A549 (cell line): ENCODE data around the gene COA8. TPM values are rescaled to one million over a fixed set of nuclear protein-coding genes. Genes with fewer than 3 reads are reported as not detected.

Experiments used
- ATAC-seq, 2 experiments: fragments of 200-7000 bp in 1 of 2; fragments of >200 bp in 1 of 2; cut with Nextera tagmentation in 1 of 2; cut with Tn5 transposase in 1 of 2; 3 replicates each; pipeline versions ENCODE4 v1.8.0 to v1.9.1; 2018 to 2020; ENCODE audit warnings: mild to moderate bottlenecking in 1 of 2, moderate library complexity in 1 of 2
- CTCF ChIA-PET: fragments of 300-600 bp; sonication (Branson Sonifier 250); formaldehyde crosslinking; extraction: SDS; loops from one replicate; lab custom pipeline; 2021; ENCODE audit warnings: antibody characterized with exemption, inconsistent platforms; lab: Yijun Ruan, JAX
- POLR2A ChIA-PET: fragments of 350-600 bp; formaldehyde crosslinking; extraction: SDS; loops from one replicate; lab custom pipeline; 2021; ENCODE audit warnings: antibody characterized with exemption, inconsistent platforms; lab: Yijun Ruan, JAX
- DNase-seq, 2 experiments: peaks; one replicate each; pipeline versions ENCODE4 v3.0.0 to v3.0.0-alpha.2; 2011 to 2016; ENCODE audit warnings: low read depth in 1 of 2, low spot score in 1 of 2
- FAIRE-seq: peaks from 2 replicates; lab custom pipeline; 2011; peaks lifted over from hg19 to GRCh38; lab: Jason Lieb, UNC
- H3K27ac ChIP-seq, 2 experiments: fragments of >200 bp; sonication (Bioruptor Twin); formaldehyde crosslinking; 3 replicates each; pipeline ENCODE4 v1.5.1; 2016 to 2017
- H3K4me1 ChIP-seq: fragments of >200 bp; sonication (Bioruptor Twin); formaldehyde crosslinking; 3 replicates; pipeline ENCODE4 v1.6.1; 2016
- H3K4me2 ChIP-seq: fragments of >200 bp; sonication (Bioruptor Twin); formaldehyde crosslinking; 3 replicates; pipeline ENCODE4 v1.6.1; 2016
- H3K4me3 ChIP-seq: fragments of >200 bp; sonication (Bioruptor Twin); formaldehyde crosslinking; 3 replicates; pipeline ENCODE4 v1.5.1; 2016
- H3K9me3 ChIP-seq: fragments of >200 bp; sonication (Bioruptor Twin); formaldehyde crosslinking; 3 replicates; pipeline ENCODE4 v1.6.1; 2016
- BCL3 ChIP-seq: fragments of >200 bp; sonication (Bioruptor Twin); formaldehyde crosslinking; IDR thresholded peaks from 3 replicates; pipeline ENCODE4 v1.6.1; 2016
- BHLHE40 ChIP-seq: IDR thresholded peaks from 2 replicates; pipeline ENCODE4 v1.6.1; 2012; ENCODE audit warnings: low read depth, low read length, inconsistent platforms
- CBX2 ChIP-seq: fragments of 200-600 bp; sonication (generic); IDR thresholded peaks from 2 replicates; pipeline ENCODE4 v1.6.1; 2016; ENCODE audit warnings: low read depth, mild to moderate bottlenecking, borderline replicate concordance
- CEBPB ChIP-seq, 2 experiments: fragments of >200 bp in 1 of 2; sonication (Bioruptor Twin) in 1 of 2; formaldehyde crosslinking in 1 of 2; IDR thresholded peaks; 2 replicates each; pipeline ENCODE4 v1.6.1; 2012 to 2016
- CHD2 ChIP-seq: fragments of 150-350 bp; IDR thresholded peaks from 2 replicates; pipeline ENCODE4 v1.6.1; 2014; ENCODE audit warnings: low read length; ENCODE audit not compliant: partially characterized antibody
- CHD4 ChIP-seq: fragments of 200-600 bp; sonication (generic); IDR thresholded peaks from 2 replicates; pipeline ENCODE4 v1.6.1; 2016; ENCODE audit warnings: antibody characterized with exemption, mild to moderate bottlenecking, borderline replicate concordance
- EHF ChIP-seq: fragments of 250-450 bp; sonication (Bioruptor Pico); IDR thresholded peaks from 2 replicates; pipeline ENCODE4 v1.5.0; 2020; ENCODE audit warnings: mild to moderate bottlenecking
- EHMT2 ChIP-seq: fragments of 200-600 bp; sonication (generic); IDR thresholded peaks from 2 replicates; pipeline ENCODE4 v1.6.1; 2016; ENCODE audit warnings: antibody characterized with exemption, low read depth, mild to moderate bottlenecking, moderate library complexity
- FOSB ChIP-seq: fragments of 250-450 bp; sonication (Bioruptor Pico); IDR thresholded peaks from 2 replicates; pipeline ENCODE4 v1.5.0; 2020; ENCODE audit warnings: mild to moderate bottlenecking, moderate library complexity
- GATA3 ChIP-seq: IDR thresholded peaks from 2 replicates; pipeline ENCODE4 v1.6.1; 2012; ENCODE audit warnings: borderline replicate concordance
- HOXB5 ChIP-seq: fragments of 250-450 bp; sonication (Bioruptor Pico); IDR thresholded peaks from 2 replicates; pipeline ENCODE4 v1.5.0; 2020; ENCODE audit warnings: mild to moderate bottlenecking, moderate library complexity
- JUN ChIP-seq, 2 experiments: fragments of >200 bp; sonication (Bioruptor Twin); formaldehyde crosslinking; IDR thresholded peaks; 2 replicates in 1 of 2; 3 replicates in 1 of 2; pipeline ENCODE4 v1.6.1; 2016 to 2017
- MAFK ChIP-seq: fragments of 450-650 bp; IDR thresholded peaks from 2 replicates; pipeline ENCODE4 v1.6.1; 2014; ENCODE audit not compliant: partially characterized antibody
- MAZ ChIP-seq: fragments of 150-350 bp; IDR thresholded peaks from 2 replicates; pipeline ENCODE4 v1.6.1; 2014; ENCODE audit warnings: antibody characterized with exemption, low read depth, low read length, borderline replicate concordance
- MYC ChIP-seq: IDR thresholded peaks from 2 replicates; pipeline ENCODE4 v1.6.1; 2012; ENCODE audit warnings: mild to moderate bottlenecking, inconsistent platforms, low read length, improper control_type of control experiment, borderline replicate concordance
- NFE2L2 ChIP-seq: fragments of 150-350 bp; conservative IDR thresholded peaks from 2 replicates; pipeline ENCODE4 v1.6.1; 2014; ENCODE audit warnings: low read length
- NPAS2 ChIP-seq: fragments of 250-450 bp; sonication (Bioruptor Pico); IDR thresholded peaks from 2 replicates; pipeline ENCODE4 v1.8.0; 2022; ENCODE audit warnings: mild to moderate bottlenecking, moderate library complexity, borderline replicate concordance
- NR3C1 ChIP-seq: fragments of >200 bp; sonication (Bioruptor Twin); formaldehyde crosslinking; IDR thresholded peaks from 3 replicates; pipeline ENCODE4 v1.6.1; 2017
- POLR2AphosphoS2 ChIP-seq: conservative IDR thresholded peaks from 2 replicates; pipeline ENCODE4 v1.6.1; 2012; ENCODE audit warnings: low read length, improper control_type of control experiment, inconsistent platforms
- RARB ChIP-seq: fragments of 250-450 bp; sonication (Bioruptor Pico); IDR thresholded peaks from 2 replicates; pipeline ENCODE4 v1.8.0; 2021; ENCODE audit warnings: mild to moderate bottlenecking, moderate library complexity
- RCOR1 ChIP-seq: fragments of 150-350 bp; IDR thresholded peaks from 2 replicates; pipeline ENCODE4 v1.6.1; 2014; ENCODE audit warnings: antibody characterized with exemption, low read length, low read depth
- REST ChIP-seq: fragments of 200-600 bp; sonication (generic); IDR thresholded peaks from 2 replicates; pipeline ENCODE4 v1.6.1; 2016; ENCODE audit warnings: antibody characterized with exemption, mild to moderate bottlenecking, moderate library complexity
- RFX5 ChIP-seq: fragments of 450-650 bp; IDR thresholded peaks from 2 replicates; pipeline ENCODE4 v1.7.1; 2014; ENCODE audit warnings: antibody characterized with exemption, mild to moderate bottlenecking, moderate library complexity
- SMC3 ChIP-seq: fragments of >200 bp; sonication (Bioruptor Twin); formaldehyde crosslinking; IDR thresholded peaks from 3 replicates; pipeline ENCODE4 v1.6.1; 2018; ENCODE audit warnings: inconsistent platforms
- SREBF2 ChIP-seq: fragments of 450-650 bp; IDR thresholded peaks from 2 replicates; pipeline ENCODE4 v1.6.1; 2014; ENCODE audit warnings: mild to moderate bottlenecking, moderate library complexity
- TFCP2L1 ChIP-seq: fragments of 250-450 bp; sonication (Bioruptor Pico); IDR thresholded peaks from 2 replicates; pipeline ENCODE4 v1.5.0; 2021; ENCODE audit warnings: mild to moderate bottlenecking
- TP53 ChIP-seq: fragments of 250-450 bp; sonication (Bioruptor Pico); IDR thresholded peaks from 2 replicates; pipeline ENCODE4 v1.5.0; 2021; ENCODE audit warnings: mild to moderate bottlenecking, moderate library complexity
- USF2 ChIP-seq: fragments of 450-650 bp; IDR thresholded peaks from 2 replicates; pipeline ENCODE4 v1.6.1; 2014; ENCODE audit warnings: antibody characterized with exemption
- ZFP36 ChIP-seq: fragments of 450-650 bp; IDR thresholded peaks from 2 replicates; pipeline ENCODE4 v1.6.1; 2014; ENCODE audit warnings: borderline replicate concordance; ENCODE audit not compliant: partially characterized antibody
- ZSCAN20 ChIP-seq: fragments of 250-450 bp; sonication (Bioruptor Pico); IDR thresholded peaks from 2 replicates; pipeline ENCODE4 v1.8.0; 2022; ENCODE audit warnings: mild to moderate bottlenecking, moderate library complexity
- WGBS: methylation state at CpG from one replicate; pipeline ENCODE4 v1.1.6; 2017; ENCODE audit errors: missing lambda C conversion rate; 5-methylcytosine and 5-hydroxymethylcytosine counted together
- polyA plus RNA-seq, 4 experiments: library from polyadenylated mRNA; depleted of rRNA in 3 of 4; stranded (reverse); fragments of >200 nt; fragmentation: RNase III in 1 of 4; extraction: RNeasy Plus Mini Kit Qiagen cat#74134 plus additional on column Dnase treatment in 1 of 4; gene quantifications; 2 replicates in 3 of 4; 3 replicates in 1 of 4; pipeline ENCODE4 v1.2.3, GENCODE V29; 2011 to 2017
- TF ChIP-seq, protein P1 (sequence below): fragments of 250-450 bp; sonication (Bioruptor Pico); IDR thresholded peaks from 2 replicates; pipeline ENCODE4 v1.5.0; 2020; ENCODE audit warnings: low read depth, mild to moderate bottlenecking, moderate library complexity
- TF ChIP-seq, protein P2 (sequence below): fragments of 250-450 bp; sonication (Bioruptor Pico); IDR thresholded peaks from 2 replicates; pipeline ENCODE4 v1.5.0; 2021; ENCODE audit warnings: mild to moderate bottlenecking, moderate library complexity, borderline replicate concordance

Gene COA8
- polyA plus RNA-seq, 2 of the 4 experiments (the other 2 are of a cell fraction): 29.8 to 34.9 TPM

DNA sequence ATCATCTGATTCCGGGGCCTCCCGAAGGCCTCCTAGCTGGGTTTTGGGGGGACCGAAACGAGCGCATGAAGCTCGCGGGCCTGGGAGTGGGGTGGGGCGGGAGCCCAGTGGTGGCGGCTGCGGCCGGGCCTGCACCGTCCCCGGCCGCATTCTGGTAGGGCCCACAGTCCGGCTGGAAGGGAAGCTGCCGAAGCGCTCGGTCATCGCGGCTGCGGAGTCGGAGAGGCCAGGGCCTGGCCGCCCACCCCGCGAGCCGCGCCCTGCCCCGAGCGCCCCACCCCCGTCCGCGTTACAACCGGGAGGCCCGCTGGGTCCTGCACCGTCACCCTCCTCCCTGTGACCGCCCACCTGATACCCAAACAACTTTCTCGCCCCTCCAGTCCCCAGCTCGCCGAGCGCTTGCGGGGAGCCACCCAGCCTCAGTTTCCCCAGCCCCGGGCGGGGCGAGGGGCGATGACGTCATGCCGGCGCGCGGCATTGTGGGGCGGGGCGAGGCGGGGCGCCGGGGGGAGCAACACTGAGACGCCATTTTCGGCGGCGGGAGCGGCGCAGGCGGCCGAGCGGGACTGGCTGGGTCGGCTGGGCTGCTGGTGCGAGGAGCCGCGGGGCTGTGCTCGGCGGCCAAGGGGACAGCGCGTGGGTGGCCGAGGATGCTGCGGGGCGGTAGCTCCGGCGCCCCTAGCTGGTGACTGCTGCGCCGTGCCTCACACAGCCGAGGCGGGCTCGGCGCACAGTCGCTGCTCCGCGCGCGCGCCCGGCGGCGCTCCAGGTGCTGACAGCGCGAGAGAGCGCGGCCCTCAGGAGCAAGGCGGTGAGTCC is 66.1 kb downstream of the COA8 start, which contains the start of gene KLC1:
Gene KLC1 (plus strand): TSS at position 528 of the 819 bp plus-strand sequence. CDS start 25,354 bp downstream, outside the sequence.
- Histone ChIP-seq H3K4me1 (peaks cover 47% of the 10 kb centered on the region), H3K4me3 (peak within 1 kb of the TSS; percentile 78), H3K9me3 (no peaks in the 10 kb centered on the region), H3K4me2 (peak within 1 kb of the TSS; percentile 86), H3K27ac (peak within 1 kb of the TSS; percentile 96 to 98)
- 3% methylated on average over 27 of the region's 97 CpGs for WGBS
- peak; percentile 71 to 76 for DNase-seq
- ChIA-PET POLR2A (interaction anchor here (0.5 to 1.3 kb wide), 3 partner anchors 53 to 1792 kb away, joined by 3 to 6 read pairs (median 4); no protein-coding TSS in a partner anchor), CTCF (interaction anchor here (0.5 to 1.0 kb wide), 4 partner anchors 24 to 57 kb away, joined by 3 read pairs; no protein-coding TSS in a partner anchor)
- FAIRE-seq: no peak
- ATAC-seq: peak; percentile 58 to 72
- TF ChIP-seq RCOR1: no peak
- no peak for TF ChIP-seq CEBPB (IDR thresholded peaks at IDR 0.05)
- TF ChIP-seq, protein P1, sequence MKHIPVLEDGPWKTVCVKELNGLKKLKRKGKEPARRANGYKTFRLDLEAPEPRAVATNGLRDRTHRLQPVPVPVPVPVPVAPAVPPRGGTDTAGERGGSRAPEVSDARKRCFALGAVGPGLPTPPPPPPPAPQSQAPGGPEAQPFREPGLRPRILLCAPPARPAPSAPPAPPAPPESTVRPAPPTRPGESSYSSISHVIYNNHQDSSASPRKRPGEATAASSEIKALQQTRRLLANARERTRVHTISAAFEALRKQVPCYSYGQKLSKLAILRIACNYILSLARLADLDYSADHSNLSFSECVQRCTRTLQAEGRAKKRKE: peak; percentile 88
- TF ChIP-seq MYC: peak; percentile 49; the same call in 1 of the 2 replicates
- TF ChIP-seq BHLHE40: no peak
- TF ChIP-seq NFE2L2: no peak
- no peak for TF ChIP-seq TFCP2L1
- no peak for TF ChIP-seq CBX2
- no peak for TF ChIP-seq EHMT2
- TF ChIP-seq REST: no peak
- TF ChIP-seq HOXB5: peak; percentile 89; the same call in 1 of the 2 replicates
- TF ChIP-seq RARB (CRISPR knock-in tag): no peak
- TF ChIP-seq, protein P2, sequence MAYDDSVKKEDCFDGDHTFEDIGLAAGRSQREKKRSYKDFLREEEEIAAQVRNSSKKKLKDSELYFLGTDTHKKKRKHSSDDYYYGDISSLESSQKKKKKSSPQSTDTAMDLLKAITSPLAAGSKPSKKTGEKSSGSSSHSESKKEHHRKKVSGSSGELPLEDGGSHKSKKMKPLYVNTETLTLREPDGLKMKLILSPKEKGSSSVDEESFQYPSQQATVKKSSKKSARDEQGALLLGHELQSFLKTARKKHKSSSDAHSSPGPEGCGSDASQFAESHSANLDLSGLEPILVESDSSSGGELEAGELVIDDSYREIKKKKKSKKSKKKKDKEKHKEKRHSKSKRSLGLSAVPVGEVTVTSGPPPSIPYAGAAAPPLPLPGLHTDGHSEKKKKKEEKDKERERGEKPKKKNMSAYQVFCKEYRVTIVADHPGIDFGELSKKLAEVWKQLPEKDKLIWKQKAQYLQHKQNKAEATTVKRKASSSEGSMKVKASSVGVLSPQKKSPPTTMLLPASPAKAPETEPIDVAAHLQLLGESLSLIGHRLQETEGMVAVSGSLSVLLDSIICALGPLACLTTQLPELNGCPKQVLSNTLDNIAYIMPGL (CRISPR knock-in tag): peak; percentile 69; the same call in 1 of the 2 replicates
- TF ChIP-seq POLR2AphosphoS2: no peak
- no peak for TF ChIP-seq CHD2
- no peak for TF ChIP-seq RFX5
- no peak for TF ChIP-seq ZFP36
- TF ChIP-seq BCL3: peak; percentile 59; the same call in 1 of the 3 replicates
- no peak for TF ChIP-seq SREBF2
- TF ChIP-seq USF2: no peak
- TF ChIP-seq CHD4: no peak
- TF ChIP-seq FOSB (CRISPR knock-in tag): no peak
- peak; percentile 79; the same call in 1 of the 2 replicates for TF ChIP-seq EHF (CRISPR knock-in tag)
- peak; percentile 83 for TF ChIP-seq ZSCAN20 (CRISPR knock-in tag)
- TF ChIP-seq NR3C1: no peak
- TF ChIP-seq MAFK: no peak
- TF ChIP-seq GATA3: peak; percentile 40; the same call in 1 of the 2 replicates
- no peak for TF ChIP-seq NPAS2 (CRISPR knock-in tag)
- peak; percentile 70; the same call in 1 of the 2 replicates for TF ChIP-seq TP53 (CRISPR knock-in tag)
- no peak for TF ChIP-seq MAZ
- TF ChIP-seq SMC3: no peak
- TF ChIP-seq JUN (IDR thresholded peaks at IDR 0.05): peak; percentile 29 to 91; a peak in 4 of 5 replicates
